Esophagus squamous epithelium (tissue), 4 donors: ENCODE results near the gene MGAT4B.

Source experiments
- POLR2A ChIP-seq, 4 donors: fragments of 450-650 bp; IDR thresholded peaks; one replicate each; pipeline ENCODE4 v1.6.1; 2017; ENCODE audit warnings: antibody characterized with exemption in 4 of 4, mild to moderate bottlenecking in 4 of 4, moderate library complexity in 3 of 4
- TF ChIP-seq, protein P1 (sequence below), 6 experiments: fragments of 450-650 bp in 4 of 6; fragments of 200-600 bp in 2 of 6; sonication (generic) in 2 of 6; IDR thresholded peaks; one replicate each; pipeline ENCODE4 v1.5.1; 2016 to 2019; ENCODE audit warnings: antibody characterized with exemption in 6 of 6, mild to moderate bottlenecking in 4 of 6, moderate library complexity in 4 of 6

DNA sequence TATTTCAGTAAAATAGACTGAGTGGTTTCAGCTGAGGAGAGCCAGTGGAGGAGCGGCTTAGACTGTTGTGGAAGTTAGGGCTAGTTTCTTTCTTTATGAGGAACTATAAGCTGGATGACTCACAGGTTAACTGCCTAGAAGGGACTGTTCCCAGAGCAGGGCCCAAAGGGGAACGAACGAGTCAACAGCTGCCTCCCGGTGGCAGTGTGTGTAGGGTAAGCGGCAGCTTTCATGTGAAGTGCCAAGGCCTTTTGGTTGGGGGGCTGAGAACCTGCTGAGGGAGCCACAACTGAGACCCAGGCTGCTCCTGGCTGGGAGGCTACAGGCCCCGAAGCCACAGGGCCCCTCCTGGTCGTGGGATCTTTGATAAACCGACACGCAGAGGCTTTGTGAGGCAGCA is 21.0 kb upstream of the MGAT4B start:
- TF ChIP-seq, protein P1, sequence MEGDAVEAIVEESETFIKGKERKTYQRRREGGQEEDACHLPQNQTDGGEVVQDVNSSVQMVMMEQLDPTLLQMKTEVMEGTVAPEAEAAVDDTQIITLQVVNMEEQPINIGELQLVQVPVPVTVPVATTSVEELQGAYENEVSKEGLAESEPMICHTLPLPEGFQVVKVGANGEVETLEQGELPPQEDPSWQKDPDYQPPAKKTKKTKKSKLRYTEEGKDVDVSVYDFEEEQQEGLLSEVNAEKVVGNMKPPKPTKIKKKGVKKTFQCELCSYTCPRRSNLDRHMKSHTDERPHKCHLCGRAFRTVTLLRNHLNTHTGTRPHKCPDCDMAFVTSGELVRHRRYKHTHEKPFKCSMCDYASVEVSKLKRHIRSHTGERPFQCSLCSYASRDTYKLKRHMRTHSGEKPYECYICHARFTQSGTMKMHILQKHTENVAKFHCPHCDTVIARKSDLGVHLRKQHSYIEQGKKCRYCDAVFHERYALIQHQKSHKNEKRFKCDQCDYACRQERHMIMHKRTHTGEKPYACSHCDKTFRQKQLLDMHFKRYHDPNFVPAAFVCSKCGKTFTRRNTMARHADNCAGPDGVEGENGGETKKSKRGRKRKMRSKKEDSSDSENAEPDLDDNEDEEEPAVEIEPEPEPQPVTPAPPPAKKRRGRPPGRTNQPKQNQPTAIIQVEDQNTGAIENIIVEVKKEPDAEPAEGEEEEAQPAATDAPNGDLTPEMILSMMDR (IDR thresholded peaks at IDR 0.05), result peak in 1 of 6 experiments; percentile 22
- TF ChIP-seq POLR2A (IDR thresholded peaks at IDR 0.05), result no peak
